Umbilical cord (tissue), 2 donors: ENCODE results near the gene BCL3. TPM values are rescaled to one million over a fixed set of nuclear protein-coding genes. Genes with fewer than 3 reads are reported as not detected.
A peak's percentile ranks its signal among the peaks of the same experiment; 100 is the strongest.
"Not testable (repeated sequence)": the region's sequence is repeated elsewhere in the genome, so short reads cannot be mapped to it uniquely, and the experiment has no call there.

ENCODE experiments used
- DNase-seq: peaks from one replicate; pipeline ENCODE4 v3.0.0-alpha.2; 2015; ENCODE audit warnings: low spot score
- total RNA-seq: library from RNA; depleted of rRNA; stranded (reverse); fragments of >200 nt; gene quantifications from one replicate; pipeline ENCODE4 v1.2.3, GENCODE V29; 2014; ENCODE audit warnings: low replicate concordance; ENCODE audit not compliant: insufficient read depth

The BCL3 gene
- total RNA-seq, 1 donor from 2014 or later: 1.2 TPM

DNA sequence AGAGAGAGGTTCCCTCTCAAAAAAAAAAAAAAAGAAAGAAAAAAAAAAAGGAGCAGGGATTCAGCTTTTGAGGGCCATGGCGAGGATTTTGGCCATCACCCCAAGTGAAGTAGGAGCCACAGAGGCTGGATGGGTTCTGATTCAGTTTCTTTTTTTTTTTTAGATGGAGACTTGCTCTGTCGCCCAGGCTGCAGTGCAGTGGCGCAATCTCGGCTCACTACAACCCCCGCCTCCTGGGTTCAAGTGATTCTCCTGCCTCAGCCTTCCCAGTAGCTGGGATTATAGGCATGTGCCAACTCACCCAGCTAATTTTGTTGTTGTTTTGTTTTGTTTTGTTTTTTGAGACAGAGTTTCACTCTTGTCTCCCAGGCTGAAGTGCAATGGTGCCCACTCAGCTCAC is 27.1 kb upstream of the BCL3 start:
- DNase-seq: not testable (repeated sequence)

DNA sequence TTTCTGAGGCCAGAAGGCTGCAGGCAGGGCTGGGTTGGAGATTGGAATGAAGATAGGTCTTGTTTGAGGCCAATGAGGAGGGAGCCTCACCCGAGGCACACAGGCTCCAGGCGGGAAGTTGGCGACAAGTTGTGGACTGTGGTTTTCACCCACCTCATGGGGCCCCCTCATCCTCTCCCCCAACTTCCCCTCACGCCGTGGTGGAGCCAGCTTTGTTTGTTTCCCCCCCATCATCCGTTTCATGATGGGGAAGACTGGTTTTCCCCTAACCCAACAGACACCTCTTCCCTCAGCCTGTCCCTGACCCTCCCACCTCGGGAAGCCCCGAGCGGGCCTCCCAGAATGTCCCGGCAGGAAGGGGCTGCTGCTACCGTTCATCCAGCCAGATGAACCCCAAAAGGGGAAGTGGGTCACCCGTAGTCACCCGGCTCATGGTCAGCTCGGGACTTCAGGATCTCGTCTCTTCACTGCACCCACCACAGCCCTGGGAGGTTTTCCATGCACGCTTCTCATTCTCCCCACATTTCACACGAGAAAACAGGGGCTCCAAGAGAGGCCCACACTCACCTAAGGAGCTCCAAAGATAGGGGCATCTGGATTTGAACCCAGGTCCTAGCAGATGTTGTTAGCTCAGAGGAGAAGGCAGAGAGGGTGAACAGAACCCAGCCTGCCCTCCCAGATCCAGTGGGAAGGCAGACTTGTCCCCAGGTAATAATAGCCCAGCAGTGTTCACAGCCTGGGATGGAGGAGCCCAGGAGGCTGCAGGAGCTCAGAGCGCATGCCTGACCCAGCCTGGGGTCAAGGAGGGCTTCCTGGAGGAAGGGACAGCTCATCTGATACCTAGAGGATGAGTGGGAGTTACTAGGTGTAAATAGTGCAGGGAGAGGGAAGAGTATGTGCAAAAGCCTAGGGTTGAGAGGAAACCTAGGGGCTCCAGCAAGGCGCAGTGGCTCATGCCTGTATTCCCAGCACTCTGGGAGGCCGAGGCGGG is 26.1 kb upstream of the BCL3 start:
- DNase-seq: no peak

DNA sequence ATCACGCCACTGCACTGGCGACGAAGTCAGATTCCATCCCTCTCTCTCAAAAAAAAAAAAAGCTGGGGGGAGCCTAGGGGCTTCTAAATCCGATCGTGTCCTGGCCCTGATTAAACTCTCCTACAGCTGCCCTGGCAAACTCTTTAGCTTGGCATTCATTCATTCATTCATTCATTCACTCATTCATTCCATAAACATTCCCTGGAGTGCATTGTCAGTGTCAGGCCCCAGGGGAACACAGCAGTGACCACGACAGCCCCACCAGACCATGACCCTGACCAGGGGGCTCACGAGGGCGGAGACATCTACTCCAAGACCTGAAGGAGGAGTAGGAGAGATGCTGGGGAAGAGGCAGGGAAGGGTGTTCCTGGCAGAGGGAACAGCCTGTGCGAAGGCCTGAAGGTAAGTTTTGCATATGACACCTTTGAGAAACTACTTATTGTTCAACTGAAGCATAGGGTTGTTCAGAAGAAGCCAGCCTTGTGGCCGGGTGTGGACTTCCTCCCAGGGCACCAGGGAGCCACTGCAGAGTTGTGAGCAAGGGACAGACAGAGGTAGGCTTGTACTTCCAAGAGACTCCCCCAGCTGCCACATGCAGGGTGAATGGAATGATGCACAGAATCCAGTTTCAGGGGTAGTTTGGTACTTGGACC is 25.1 kb upstream of the BCL3 start:
- DNase-seq: no peak

DNA sequence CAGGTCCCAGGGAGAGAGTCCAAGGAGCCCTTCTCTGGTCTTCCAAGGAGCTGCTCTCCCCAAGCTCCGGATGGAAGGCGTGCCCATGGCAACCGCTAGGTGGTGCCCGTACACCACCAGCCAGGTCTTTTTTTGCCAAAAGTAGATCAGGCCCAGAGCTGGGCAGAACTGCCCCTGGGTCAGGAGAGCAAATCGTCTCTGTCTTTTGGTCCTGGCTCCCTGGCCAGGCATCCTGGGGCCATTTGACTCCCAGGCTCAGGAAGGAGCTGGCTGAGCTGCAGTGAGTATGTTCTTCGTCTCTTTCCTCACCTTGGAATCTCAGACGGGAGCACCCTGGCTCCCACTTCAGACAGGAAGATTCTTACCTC is 24.6 kb upstream of the BCL3 start:
- DNase-seq: peak; percentile 81

DNA sequence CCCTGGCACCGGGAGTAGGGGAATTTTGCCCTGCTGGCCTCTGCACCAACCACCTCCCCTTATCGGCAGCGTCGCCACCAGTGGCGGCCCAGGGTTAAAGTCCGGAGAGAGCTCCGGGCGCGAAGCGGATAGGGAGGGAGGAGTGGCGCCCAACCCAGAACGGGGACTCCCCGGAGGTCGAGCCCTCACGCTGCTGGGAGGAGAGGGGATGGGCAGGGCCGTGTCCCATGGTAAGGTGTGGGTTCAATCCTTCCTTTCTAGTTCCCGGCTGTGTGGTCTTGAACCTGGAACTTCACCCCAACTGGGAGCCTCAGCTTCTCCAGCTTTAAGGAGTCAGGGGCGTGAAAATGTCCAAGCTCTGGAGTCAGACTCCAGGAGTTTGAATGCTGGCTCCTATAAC is 23.3 kb upstream of the BCL3 start:
- DNase-seq: no peak

DNA sequence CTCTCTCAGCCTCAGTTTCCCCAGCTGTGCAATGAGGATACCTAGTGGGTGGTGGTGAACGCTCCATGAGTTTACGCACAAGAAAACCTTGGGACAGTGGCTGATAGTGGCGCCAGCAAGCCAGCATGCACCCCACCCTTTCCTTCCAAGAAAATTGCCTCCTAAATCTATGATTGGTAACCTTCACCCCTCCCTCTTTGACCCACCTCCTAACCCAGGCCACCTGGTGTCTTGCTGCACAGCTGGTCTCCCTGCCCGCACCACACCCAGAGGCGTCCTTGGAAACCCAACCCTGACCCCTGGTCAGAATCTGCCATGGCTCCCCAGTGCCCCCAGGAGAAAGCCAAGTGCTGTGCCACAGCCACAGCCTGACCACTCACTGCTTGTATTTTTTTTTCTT is 22.8 kb upstream of the BCL3 start:
- no peak for DNase-seq

DNA sequence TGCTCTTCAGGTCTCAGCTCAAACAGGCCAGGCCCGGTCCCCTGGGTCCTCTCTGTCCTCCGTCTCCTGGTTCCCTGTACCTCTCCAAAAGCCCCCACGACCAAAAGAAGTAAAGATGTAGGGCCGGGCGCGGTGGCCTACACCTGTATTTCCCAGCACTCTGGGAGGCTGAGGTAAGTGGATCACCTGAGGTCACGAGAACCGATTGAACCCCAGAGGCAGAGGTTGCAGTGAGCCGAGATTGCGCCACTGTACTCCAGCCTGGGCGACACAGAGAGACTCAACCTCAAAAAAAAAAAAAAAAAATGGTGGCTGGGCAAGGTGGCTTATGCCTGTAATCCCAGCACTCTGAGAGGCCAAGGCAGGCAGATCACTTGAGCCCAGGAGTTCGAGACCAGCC is 22.0 kb upstream of the BCL3 start:
- DNase-seq: no peak

DNA sequence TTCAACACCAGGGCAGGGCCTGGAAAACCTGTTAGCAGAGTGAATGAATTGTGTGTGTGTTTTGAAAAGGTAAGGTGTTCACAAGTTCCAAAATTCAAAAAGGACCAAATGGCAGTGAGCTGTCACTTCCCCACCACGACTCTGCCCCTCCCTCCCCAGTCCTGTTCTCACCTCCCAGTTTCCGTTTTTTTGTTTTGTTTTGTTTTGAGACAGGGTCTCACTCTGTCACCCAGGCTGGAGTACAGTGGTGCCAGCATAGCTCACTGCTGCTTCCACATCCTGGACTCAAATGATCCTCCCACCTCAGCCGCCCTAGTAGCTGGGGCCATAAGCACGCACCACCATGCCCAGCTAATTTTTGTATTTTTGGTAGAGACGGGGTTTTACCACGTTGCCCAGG is 20.3 kb upstream of the BCL3 start:
- DNase-seq: no peak

DNA sequence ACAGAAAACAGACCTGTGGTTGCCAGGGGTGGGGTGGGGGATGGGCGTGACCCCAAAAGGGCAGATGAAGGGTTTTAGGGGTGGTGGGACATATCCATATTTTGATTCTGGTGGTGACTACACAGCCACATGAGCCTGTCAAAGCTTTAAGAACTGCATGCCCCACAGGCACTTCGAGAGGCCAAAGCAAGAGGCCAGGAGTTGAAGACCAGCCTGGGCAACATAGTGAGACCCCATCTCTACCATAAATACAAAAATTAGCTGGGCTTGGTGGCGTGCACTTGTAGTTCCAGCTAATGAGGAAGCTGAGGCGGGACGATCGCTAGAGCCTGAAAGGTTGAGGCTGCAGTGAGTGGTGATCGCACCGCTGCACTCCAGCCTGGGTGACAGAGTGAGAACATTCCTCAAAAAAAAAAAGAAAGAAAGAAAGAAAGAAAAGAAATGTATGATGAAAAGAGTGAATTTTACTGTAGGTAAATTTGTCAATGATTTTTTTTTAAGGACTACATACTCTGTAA is 18.9 kb upstream of the BCL3 start:
- no peak for DNase-seq

DNA sequence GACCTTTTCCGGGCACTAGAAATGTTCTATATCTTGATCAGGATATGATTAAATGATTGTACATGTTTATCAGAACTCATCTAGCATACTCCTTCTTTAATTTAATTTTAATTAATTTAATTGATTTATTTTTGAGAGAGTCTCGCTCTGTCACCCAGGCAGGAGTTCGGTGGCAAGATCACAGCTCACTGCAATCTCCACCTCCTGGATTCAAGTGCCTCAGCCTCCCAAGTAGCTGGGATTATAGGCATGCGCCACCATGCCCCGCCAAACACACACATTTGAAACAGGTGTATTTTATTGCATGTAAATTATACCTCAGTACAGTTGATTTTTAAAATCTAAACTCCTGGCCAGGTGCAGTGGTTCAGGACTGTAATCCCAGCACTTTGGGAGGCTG is 17.4 kb upstream of the BCL3 start:
- no peak for DNase-seq

DNA sequence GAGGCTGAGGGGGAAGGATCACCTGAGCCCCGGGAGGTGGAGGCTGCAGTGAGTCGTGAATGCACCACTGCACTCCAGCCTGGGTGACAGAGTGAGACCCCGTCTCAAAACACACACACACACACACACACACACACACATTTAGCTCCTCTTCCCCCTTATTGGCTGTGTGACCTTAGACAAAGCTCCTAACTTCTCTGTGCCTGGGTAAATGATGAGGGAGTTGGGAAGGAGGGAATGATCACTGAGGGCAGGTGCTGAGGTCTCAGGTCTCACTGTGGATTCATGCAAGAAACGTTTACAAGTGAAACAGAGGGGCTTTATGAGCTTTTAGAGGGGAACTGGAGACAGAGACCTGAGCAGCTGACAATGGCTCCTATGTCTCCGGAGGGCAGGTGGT is 16.9 kb upstream of the BCL3 start:
- no peak for DNase-seq

DNA sequence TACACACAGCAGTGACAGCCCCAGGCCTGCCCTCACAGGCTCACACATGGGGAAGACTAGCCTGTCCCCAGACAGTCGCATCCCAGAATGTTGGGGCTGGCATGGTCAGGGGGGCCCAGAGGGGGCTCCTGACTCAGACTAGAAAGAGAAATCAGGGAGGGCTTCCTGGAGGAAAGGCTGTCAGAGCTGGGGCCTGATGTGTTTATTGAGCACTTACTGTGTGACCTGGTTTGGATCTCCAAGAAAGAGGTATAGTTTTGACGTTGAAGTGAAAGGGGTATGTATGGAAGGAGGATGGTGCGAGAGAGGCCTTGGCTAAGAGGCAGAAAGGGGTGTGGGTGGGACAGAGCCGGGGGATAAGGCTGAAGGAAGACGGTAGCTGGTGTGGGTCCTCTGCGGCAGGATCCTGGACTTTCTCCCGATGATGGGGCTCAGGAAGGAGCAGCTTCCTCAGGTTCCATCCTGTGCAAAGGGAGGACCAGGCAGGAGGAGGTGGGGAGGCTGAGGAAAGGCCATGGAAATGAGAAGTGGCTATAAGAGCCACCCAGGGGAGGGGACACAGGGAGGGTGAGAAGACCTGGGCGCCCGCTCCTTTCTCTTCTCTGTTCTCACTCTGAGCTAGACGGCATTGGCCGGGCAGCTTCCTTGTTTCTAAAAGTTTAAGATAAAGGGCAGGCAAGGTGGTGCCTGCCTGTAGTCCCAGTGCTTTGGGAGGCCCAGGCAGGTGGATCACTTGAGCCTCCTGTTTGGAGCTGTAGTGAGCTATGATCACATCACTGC is 16.1 kb upstream of the BCL3 start:
- no peak for DNase-seq

DNA sequence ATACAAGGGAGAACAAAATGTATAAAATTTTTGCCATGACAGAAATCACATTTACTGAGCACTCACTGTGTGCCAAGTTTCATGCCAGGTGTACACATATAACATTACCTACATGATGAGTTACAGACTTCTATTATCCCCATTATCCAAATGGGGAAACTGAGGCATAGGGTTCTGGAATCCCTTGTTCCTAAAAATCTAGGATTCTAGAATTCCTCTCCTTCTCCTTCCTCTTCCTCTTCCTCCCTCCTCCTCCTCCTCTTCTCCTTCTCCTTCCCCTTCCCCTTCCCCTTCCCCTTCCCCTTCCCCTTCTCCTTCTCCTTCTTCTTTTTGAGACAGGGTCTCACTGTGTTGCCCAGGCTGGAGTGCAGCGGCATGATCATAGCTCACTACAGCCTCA is 14.2 kb upstream of the BCL3 start:
- DNase-seq: no peak

DNA sequence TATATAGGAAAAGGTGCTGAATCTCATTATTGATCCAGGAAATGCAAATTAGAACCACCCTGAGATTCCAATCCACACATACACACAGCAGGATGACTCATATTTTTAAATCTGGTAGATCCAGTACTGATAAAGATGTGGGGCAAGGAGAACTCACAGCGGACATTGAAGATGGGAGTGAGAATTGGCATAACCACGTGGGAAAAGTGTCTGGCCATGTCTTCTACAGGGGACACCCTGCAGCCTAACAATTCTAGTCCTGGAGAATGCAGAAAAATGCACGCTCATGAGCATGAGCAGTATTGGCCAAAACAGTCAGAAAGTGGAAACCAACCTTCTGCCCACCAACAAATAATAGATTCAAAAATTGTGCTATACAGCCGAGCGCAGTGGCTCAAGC is 13.5 kb upstream of the BCL3 start:
- no peak for DNase-seq

DNA sequence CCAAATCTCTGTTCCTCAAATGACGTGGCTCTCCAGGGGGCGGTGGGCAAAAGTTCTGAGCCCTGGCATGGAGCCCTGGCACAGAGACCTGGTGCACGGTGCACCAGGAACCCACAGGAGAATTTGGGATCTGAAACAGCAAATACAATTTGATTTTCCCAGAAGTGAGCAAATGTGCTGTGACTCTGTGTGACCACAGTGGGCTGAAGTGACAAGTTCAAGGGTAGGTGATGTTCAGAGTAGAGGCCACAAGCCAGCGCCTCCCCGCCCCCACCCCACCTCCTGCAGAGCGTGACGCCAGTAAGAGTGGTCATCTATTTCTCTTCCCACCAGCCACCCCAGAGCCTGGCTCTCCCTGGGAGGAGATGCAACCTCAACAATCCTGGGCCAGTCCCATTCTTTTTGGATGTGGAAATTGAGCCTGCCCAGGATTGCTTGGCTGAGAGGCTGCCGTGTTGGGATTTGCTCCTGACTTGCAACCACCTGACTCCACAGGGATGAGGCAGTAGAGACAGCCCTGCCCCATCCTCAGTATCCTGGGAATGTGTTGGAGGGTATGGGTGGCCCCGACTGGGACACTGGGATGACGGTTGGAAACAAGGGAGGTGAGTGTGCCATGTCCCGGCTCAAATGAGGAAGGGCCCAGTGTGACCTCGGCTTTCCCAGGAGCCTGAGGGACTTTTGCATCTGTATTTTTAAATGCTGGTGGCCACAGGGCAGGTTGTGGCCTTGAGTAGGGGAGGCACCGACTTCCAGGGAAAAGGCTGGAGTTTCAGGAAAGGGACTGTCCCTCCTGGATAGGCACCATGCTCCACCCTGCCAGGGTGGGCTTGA is 11.1 kb upstream of the BCL3 start:
- no peak for DNase-seq

DNA sequence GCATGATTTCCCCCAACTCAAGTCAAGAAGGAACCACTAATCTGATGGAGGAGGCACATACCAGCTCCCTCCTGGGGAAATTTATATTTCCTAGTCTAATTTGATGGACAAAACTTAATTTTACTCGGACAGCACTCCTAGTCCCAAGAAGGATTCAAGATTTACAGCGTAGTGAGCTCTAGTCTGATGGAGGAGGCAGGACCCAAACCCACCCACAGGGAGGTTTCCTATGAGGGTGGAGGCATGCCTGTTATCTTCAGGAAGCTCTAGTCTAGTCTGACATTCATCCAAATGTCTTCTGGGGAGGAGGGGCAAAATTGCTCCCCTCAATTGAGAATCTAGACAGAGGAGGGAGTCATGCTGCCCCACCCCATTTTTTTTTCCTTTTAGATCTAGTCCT is 10.4 kb upstream of the BCL3 start:
- DNase-seq: no peak

DNA sequence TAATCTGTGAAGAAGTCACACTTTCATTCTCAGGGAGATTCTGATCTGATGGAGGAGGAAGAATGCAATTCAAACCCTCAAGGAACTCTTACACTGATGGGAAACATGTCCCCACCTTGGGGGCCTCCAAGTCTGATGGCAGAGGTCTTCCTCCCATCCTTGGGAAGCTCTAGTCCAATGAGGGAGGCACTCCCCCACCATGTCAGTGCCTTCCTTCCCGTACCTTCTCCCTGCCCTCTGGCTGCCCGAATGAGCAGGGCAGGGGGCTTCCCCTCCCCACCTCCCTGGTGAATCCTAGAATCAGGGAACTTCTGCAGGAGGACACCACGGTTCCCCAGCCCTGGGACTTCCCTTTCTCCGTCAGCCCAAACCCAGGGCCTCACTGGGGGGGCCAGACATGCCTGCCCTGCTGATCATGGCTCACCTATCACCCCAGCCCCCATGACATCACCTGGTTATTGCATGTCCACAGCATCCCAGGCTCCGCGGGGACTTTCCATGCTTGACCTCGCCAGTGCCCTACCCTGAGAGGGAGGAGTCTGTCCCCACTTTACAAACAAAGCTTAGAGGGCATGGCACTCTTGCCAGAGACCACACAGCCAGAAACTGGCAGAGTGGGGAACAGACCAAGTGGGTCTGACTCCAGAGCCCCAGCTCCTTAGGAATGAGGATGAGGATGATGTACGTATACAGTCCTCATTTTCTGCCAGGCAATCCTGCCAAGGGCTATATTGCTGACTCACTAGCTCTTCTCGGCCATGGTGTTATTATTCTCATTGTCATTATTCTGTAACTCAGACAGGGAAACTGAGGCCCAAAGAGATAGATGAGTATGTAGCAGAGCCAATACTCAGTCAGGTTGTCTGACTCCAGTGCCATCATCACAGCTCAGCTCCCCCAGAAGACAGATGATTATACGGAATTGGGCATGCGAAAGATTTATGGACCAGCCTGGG is 9.6 kb upstream of the BCL3 start:
- DNase-seq: no peak

DNA sequence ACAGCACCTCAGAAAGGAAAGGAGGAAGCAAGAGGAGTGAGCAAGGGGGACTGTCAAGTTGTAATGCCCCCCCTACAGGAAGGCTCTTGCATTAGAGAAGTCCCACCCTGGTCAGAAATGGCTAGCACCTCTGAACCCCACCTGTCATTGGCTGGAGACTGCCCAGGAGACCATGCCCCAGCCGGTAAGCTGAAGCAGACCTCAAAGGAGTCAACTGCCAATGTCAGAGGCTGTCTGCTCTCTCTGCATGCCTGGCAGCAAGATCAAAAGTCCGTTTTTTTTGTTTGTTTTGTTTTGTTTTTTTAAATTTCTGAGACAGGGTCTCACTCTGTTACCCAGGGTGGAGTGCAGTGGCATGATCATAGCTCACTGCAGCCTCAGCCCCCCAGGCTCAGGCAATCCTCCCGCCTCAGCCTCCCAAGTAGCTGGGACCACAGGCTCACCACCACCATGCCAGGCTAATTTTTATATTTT is 8.1 kb upstream of the BCL3 start:
- no peak for DNase-seq

DNA sequence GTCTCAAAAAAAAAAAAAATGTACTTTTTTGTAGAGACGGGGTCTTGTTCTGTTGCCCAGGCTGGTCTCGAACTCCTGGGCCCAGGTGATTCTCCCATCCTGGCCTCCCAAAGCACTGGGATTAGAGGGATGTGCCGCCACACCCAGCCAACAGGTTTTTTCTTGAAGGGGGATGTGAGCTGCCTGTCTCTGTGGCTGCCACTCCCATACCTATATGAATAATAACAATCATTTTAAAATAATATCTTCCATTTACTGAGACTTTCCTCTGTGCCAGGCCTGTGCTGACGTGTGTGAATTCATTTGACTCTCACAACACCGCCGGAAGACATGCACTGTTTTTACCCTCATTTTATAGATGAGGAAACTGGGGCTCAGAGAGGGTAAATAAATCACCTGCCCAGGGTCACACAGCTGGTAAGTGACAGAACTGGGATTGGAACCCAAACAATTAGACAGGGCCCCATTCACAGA is 7.2 kb upstream of the BCL3 start:
- peak; percentile 52 for DNase-seq

DNA sequence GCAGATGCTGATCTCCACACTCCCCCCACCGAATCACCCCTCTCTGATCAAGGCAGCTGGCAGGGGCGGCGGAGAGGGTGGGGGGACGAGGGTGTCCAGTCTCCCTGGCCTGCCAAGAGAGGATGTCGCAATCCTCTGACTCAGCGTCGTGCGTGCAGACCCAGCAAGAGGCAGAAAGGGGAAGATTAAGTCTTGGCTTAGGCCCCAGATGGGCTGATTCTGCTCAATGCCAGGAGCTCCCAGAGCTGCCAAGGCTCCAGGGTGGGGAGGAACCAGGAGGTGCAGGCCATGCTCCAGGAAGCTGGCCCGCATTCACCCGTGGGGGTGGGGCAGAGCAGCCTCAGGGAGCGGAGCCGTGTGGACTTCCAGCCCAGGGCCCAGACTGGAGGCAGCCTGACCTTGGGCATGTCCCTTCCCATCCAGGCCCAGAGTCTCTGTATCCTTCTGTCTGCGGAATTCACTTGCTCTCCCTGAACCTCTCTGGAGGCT is 6.6 kb upstream of the BCL3 start:
- DNase-seq: peak; percentile 99
